ENCODE data around the gene AATK. TPM values are rescaled to one million over a fixed set of nuclear protein-coding genes. Genes with fewer than 3 reads are reported as not detected.

Gene AATK
- total RNA-seq, 1 experiment from 2014 or later: 1.1 TPM

DNA sequence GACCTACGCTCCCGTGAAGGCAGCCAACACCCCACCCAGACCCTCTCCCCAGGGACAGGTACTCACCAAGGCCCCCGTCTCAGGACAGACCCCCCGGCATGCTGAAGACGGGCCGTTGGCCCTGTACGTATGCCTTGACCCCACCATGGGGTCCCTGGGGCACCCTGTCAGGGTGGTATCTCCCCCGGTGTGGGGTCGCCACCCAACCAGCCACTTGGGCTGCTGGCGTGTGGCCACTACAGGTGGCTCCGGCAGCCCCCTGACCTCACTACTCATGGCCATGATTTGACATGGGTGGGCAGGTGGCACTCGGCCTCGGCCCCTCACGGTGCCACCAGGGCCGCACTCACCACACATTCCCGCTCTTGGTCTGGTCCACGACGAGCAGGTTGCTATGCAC is 41.6 kb downstream of the AATK start:
- no peak for DNase-seq
- H3K4me3 ChIP-seq (ENCODE audit: low read length): no peak overlapping the region
- intact Hi-C loops (cut with micrococcal nuclease): no loop called here
- no peak overlapping the region for H3K4me2 ChIP-seq (ENCODE audit: low read length)
- BruUV-seq (replicated peaks): no TSS peak
- no peaks in the 10 kb centered on the region for H3K9me2 ChIP-seq (replicated peaks; ENCODE audit: low read length)
- H3K9ac ChIP-seq (ENCODE audit: low read length): no peak overlapping the region
- H2AFZ ChIP-seq (ENCODE audit: low read length): no peak overlapping the region
- H3K27me3 ChIP-seq (ENCODE audit: low read length): no peaks in the 10 kb centered on the region
- TF ChIP-seq EZH2phosphoT487 (IDR thresholded peaks at IDR 0.05; ENCODE audit: borderline replicate concordance, low read length) (no peak), EZH2 (IDR thresholded peaks at IDR 0.05; ENCODE audit: low read length, unreplicated experiment) (no peak)
- TF ChIP-seq, protein P1, sequence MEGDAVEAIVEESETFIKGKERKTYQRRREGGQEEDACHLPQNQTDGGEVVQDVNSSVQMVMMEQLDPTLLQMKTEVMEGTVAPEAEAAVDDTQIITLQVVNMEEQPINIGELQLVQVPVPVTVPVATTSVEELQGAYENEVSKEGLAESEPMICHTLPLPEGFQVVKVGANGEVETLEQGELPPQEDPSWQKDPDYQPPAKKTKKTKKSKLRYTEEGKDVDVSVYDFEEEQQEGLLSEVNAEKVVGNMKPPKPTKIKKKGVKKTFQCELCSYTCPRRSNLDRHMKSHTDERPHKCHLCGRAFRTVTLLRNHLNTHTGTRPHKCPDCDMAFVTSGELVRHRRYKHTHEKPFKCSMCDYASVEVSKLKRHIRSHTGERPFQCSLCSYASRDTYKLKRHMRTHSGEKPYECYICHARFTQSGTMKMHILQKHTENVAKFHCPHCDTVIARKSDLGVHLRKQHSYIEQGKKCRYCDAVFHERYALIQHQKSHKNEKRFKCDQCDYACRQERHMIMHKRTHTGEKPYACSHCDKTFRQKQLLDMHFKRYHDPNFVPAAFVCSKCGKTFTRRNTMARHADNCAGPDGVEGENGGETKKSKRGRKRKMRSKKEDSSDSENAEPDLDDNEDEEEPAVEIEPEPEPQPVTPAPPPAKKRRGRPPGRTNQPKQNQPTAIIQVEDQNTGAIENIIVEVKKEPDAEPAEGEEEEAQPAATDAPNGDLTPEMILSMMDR (conservative IDR thresholded peaks at IDR 0.05; ENCODE audit: low read depth, low read length): no peak
- H3K79me2 ChIP-seq (ENCODE audit: low read length): no peaks in the 10 kb centered on the region
- no peak overlapping the region for H3K27ac ChIP-seq (ENCODE audit: low read length)
- ChIA-PET CTCF (no interaction called here), POLR2A (ENCODE audit: unreplicated experiment) (no interaction called here)
- no peaks in the 10 kb centered on the region for H3K9me3 ChIP-seq (ENCODE audit: low read length)
- no peak for ATAC-seq
- H4K20me1 ChIP-seq (ENCODE audit: low read length): no peaks in the 10 kb centered on the region
- H3F3A ChIP-seq (ENCODE audit: low read length, unreplicated experiment): no peaks in the 10 kb centered on the region
- H3K4me1 ChIP-seq (ENCODE audit: insufficient read depth, low read length): 0 out of 2 replicates have a peak, but pooled peaks cover 4% of the 10 kb centered on the region
- no peaks in the 10 kb centered on the region for H3K36me3 ChIP-seq (ENCODE audit: low read depth, low read length)

DNA sequence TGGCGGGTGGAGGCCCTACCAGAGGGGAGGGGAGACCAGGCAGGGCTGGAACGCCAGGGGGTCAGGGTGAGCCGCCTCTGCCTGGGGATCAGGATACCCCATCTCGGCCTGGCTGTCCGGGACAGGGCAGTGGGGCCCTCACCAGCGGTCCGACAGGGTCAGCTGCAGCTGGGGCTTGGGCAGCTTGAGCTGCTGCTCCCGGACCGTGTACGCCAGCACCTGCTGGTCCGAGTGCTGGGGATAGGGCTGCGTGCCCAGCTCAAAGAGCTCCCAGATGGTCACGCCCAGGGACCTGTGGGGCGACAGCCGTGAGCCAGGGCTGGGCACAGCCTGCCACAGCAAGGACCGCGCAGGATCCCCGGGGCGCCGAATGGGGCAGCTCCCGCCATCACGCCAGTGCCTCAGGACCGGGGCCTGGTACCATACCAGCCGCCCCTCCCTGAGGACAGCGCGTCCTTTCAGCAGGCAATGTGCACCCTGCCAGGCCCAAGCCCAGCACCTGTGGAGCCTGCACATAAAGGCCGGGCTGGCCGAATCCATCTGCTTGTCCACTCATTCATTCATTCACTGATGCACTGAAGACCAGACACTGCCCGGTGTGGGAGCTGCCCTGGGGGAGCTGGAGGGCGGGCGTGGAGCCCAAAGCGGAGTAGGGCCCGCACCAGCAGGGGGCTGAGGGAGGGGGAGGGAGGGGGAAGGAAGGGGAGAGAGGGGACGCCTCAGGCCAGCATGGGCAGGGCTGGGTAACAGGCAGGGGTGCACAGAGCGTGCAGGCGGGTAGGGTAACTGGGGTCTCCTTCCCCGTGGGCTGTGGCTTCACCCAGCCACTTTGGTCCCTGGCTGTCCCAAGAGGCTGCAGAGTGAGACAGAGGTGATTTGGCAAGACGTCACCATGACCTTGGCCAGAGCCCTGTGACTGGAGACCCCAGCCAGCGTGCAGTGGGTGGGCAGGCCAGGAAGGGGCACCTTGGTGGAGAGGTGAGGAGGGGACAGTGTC is 42.7 kb downstream of the AATK start:
- H3K4me2 ChIP-seq (ENCODE audit: low read length): no peak overlapping the region
- TF ChIP-seq, protein P1 (conservative IDR thresholded peaks at IDR 0.05; ENCODE audit: low read depth, low read length): no peak
- TF ChIP-seq EZH2phosphoT487 (IDR thresholded peaks at IDR 0.05; ENCODE audit: borderline replicate concordance, low read length): no peak
- no peak for TF ChIP-seq EZH2 (IDR thresholded peaks at IDR 0.05; ENCODE audit: low read length, unreplicated experiment)
- H3K9me2 ChIP-seq (replicated peaks; ENCODE audit: low read length): no peaks in the 10 kb centered on the region
- POLR2A ChIA-PET (ENCODE audit: unreplicated experiment): no interaction called here
- H3K27ac ChIP-seq (ENCODE audit: low read length): no peak overlapping the region
- H3F3A ChIP-seq (ENCODE audit: low read length, unreplicated experiment): no peaks in the 10 kb centered on the region
- intact Hi-C loops (cut with micrococcal nuclease): no loop called here
- no peaks in the 10 kb centered on the region for H3K9me3 ChIP-seq (ENCODE audit: low read length)
- no peak overlapping the region for H3K4me3 ChIP-seq (ENCODE audit: low read length)
- no peak overlapping the region for H2AFZ ChIP-seq (ENCODE audit: low read length)
- BruUV-seq (replicated peaks): no TSS peak
- 0 out of 2 replicates have a peak, but pooled peaks cover 3% of the 10 kb centered on the region for H3K79me2 ChIP-seq (ENCODE audit: low read length)
- H3K27me3 ChIP-seq (ENCODE audit: low read length): no peaks in the 10 kb centered on the region
- no peak overlapping the region for H3K9ac ChIP-seq (ENCODE audit: low read length)
- H3K36me3 ChIP-seq (ENCODE audit: low read depth, low read length): no peaks in the 10 kb centered on the region
- H3K4me1 ChIP-seq (ENCODE audit: insufficient read depth, low read length): peaks cover 11% of the 10 kb centered on the region
- ATAC-seq (no peak), DNase-seq (no peak)
- CTCF ChIA-PET: no interaction called here
- no peaks in the 10 kb centered on the region for H4K20me1 ChIP-seq (ENCODE audit: low read length)
